DOHH2 (cell line): ENCODE results near the gene TMOD4.

Source experiments
- H3F3A ChIP-seq: fragments of 200-600 bp; sonication (generic), shearing (Covaris generic); 2 replicates; pipeline ENCODE4 v1.6.0; 2016; ENCODE audit warnings: antibody characterized with exemption, mild to moderate bottlenecking; ENCODE audit not compliant: control insufficient read depth, insufficient read depth
- H3K27ac ChIP-seq: fragments of 200-600 bp; sonication (generic); 2 replicates; pipeline ENCODE4 v1.5.1; 2014; ENCODE audit warnings: low read depth, mild to moderate bottlenecking, low read length, moderate library complexity
- H3K27me3 ChIP-seq: fragments of 200-600 bp; sonication (generic); 2 replicates; pipeline ENCODE4 v1.6.1; 2014; ENCODE audit warnings: mild to moderate bottlenecking, low read length, mixed read lengths; ENCODE audit not compliant: control insufficient read depth
- H3K36me3 ChIP-seq: fragments of 200-600 bp; sonication (generic); 2 replicates; pipeline ENCODE4 v1.6.1; 2014; ENCODE audit warnings: mild to moderate bottlenecking, low read length, moderate library complexity, mixed read lengths; ENCODE audit not compliant: control insufficient read depth
- H3K4me1 ChIP-seq: fragments of 200-600 bp; sonication (generic); 2 replicates; pipeline ENCODE4 v1.6.1; 2014; ENCODE audit warnings: mild to moderate bottlenecking, low read length, mixed read lengths; ENCODE audit not compliant: control insufficient read depth
- H3K4me2 ChIP-seq: fragments of 200-600 bp; sonication (generic); 2 replicates; pipeline ENCODE4 v1.6.0; 2014; ENCODE audit warnings: mild to moderate bottlenecking, low read length, moderate library complexity
- H3K4me3 ChIP-seq: fragments of 200-600 bp; sonication (generic); 2 replicates; pipeline ENCODE4 v1.5.1; 2014; ENCODE audit warnings: mild to moderate bottlenecking, low read length, mixed read lengths
- H3K79me2 ChIP-seq: fragments of 200-600 bp; sonication (generic); 2 replicates; pipeline ENCODE4 v1.6.1; 2014; ENCODE audit warnings: mild to moderate bottlenecking, low read length, mixed read lengths; ENCODE audit not compliant: control insufficient read depth
- H3K9me2 ChIP-seq: fragments of 200-600 bp; sonication (generic); replicated peaks from 2 replicates; pipeline ENCODE4 v1.6.1; 2014; ENCODE audit warnings: mild to moderate bottlenecking, low read length, mixed read lengths; ENCODE audit not compliant: control insufficient read depth
- H3K9me3 ChIP-seq: fragments of 200-600 bp; sonication (generic); 2 replicates; pipeline ENCODE4 v1.6.1; 2014; ENCODE audit warnings: antibody characterized with exemption, low read length, mixed read lengths; ENCODE audit not compliant: control insufficient read depth, insufficient read depth
- H4K20me1 ChIP-seq: fragments of 200-600 bp; sonication (generic); 2 replicates; pipeline ENCODE4 v1.6.0; 2014; ENCODE audit warnings: low read depth, mild to moderate bottlenecking, antibody characterized with exemption, low read length, moderate library complexity; ENCODE audit not compliant: control insufficient read depth, insufficient read depth
- CTCF ChIP-seq: fragments of 200-600 bp; sonication (generic); IDR thresholded peaks from one replicate; pipeline ENCODE4 v1.5.1; 2014; ENCODE audit warnings: antibody characterized with exemption, mild to moderate bottlenecking, low read depth, low read length; ENCODE audit not compliant: poor library complexity, severe bottlenecking
- EZH2phosphoT487 ChIP-seq: fragments of 200-600 bp; sonication (generic); IDR thresholded peaks from 2 replicates; pipeline ENCODE4 v1.6.1; 2017; ENCODE audit warnings: borderline replicate concordance, mild to moderate bottlenecking, antibody characterized with exemption, low read length, moderate library complexity, mixed read lengths

Gene TMOD4

GRCh38 chr1:151142411-151143056 lies 33.2 kb downstream of the TMOD4 start:
- Histone ChIP-seq H3K9me3 (no peaks in the 10 kb centered on the region), H3K27me3 (no peaks in the 10 kb centered on the region), H3K4me3 (peak overlapping the region; percentile 22), H3K4me1 (peaks cover 51% of the 10 kb centered on the region), H3K79me2 (no peaks in the 10 kb centered on the region), H4K20me1 (no peaks in the 10 kb centered on the region), H3K27ac (peak overlapping the region; percentile 14), H3K9me2 (no peaks in the 10 kb centered on the region), H3F3A (no peaks in the 10 kb centered on the region), H3K4me2 (peak overlapping the region; percentile 33), H3K36me3 (no peaks in the 10 kb centered on the region)
- no peak for TF ChIP-seq EZH2phosphoT487
- TF ChIP-seq CTCF, result no peak

- H3K4me2 ChIP-seq, result no peak overlapping the region
- H3K4me3 ChIP-seq, result no peak overlapping the region
- no peaks in the 10 kb centered on the region for H3K9me2 ChIP-seq
- H3K36me3 ChIP-seq, result no peaks in the 10 kb centered on the region
- H3K27ac ChIP-seq, result no peak overlapping the region
- H3K27me3 ChIP-seq, result no peaks in the 10 kb centered on the region
- no peaks in the 10 kb centered on the region for H3F3A ChIP-seq
- TF ChIP-seq EZH2phosphoT487, result no peak
- no peak for TF ChIP-seq CTCF
- no peaks in the 10 kb centered on the region for H4K20me1 ChIP-seq
- no peaks in the 10 kb centered on the region for H3K9me3 ChIP-seq
- no peaks in the 10 kb centered on the region for H3K79me2 ChIP-seq
- H3K4me1 ChIP-seq, result peaks cover 13% of the 10 kb centered on the region
These were observed 38.0 kb downstream of the TMOD4 start for GRCh38 chr1:151137789-151138188.

- Histone ChIP-seq H3K36me3 (no peaks in the 10 kb centered on the region), H3K4me3 (no peak overlapping the region), H3K4me2 (no peak overlapping the region), H3K79me2 (no peaks in the 10 kb centered on the region), H3K9me3 (no peaks in the 10 kb centered on the region), H3F3A (no peaks in the 10 kb centered on the region), H3K27ac (no peak overlapping the region), H4K20me1 (no peaks in the 10 kb centered on the region), H3K9me2 (no peaks in the 10 kb centered on the region), H3K4me1 (peaks cover 12% of the 10 kb centered on the region), H3K27me3 (0 out of 2 replicates have a peak, but pooled peaks cover 3% of the 10 kb centered on the region)
- TF ChIP-seq EZH2phosphoT487, result no peak
- TF ChIP-seq CTCF, result peak; percentile 45
These were observed 40.1 kb downstream of the TMOD4 start for GRCh38 chr1:151135433-151136385.
